ENCODE data around the gene STRA8. TPM values are rescaled to one million over a fixed set of nuclear protein-coding genes. Genes with fewer than 3 reads are reported as not detected.

The STRA8 gene
- total and polyA plus RNA-seq, 9 donors: not detected

DNA sequence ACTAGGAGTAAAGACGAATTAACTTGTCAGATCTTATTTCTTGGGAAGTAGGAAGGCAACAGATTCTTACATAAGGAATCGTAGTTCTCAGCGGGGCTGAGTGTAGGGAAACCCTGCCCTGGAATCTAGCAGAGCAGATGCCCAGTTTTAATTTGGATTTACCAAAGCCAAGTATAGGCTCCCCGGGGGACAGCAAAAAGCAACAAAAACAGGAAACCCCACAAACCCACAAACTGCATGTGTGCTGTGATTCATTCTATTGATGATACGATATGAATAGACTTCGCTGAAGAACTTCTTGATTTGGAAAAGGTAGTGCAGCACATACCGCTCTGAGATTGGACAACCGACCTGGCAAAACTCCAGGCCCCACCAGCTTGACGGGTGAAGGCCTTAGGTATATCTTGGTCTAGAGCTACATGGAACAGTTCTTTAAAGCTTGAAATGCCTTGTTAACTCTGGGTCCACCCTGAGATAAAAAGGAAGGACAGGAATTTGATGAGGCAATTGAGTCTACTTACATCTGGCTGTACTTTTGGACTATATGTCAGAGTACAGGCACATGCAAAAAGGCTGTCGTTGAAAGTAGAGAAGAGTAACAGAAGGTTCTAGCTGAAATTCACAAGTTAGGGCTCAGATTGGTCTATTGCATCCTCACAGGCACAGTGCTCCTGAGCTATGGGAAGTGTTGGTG lies 49.1 kb downstream of the STRA8 start:
- no peaks in the 10 kb centered on the region for H3K27me3 ChIP-seq
- no peaks in the 10 kb centered on the region for H3K4me1 ChIP-seq (ENCODE audit: insufficient read depth)
- no peaks in the 10 kb centered on the region for H3K9me3 ChIP-seq
- no peak overlapping the region for H3K27ac ChIP-seq
- DNase-seq: no peak
- intact Hi-C loops (cut with DNase I): loop anchor here (5.0 to 10.0 kb wide), 2 partner anchors 275 to 362 kb away; partner anchors contain the start of gene NUP205 (in 3 of the 4)
- H3K36me3 ChIP-seq: no peaks in the 10 kb centered on the region
- no peak overlapping the region for H3K4me3 ChIP-seq
- WGBS, 3 donors: 87 to 90% (median 87%) methylated on average over 10 of the region's 10 CpGs
- TF ChIP-seq POLR2A (IDR thresholded peaks at IDR 0.05): no peak
- no peak for TF ChIP-seq EP300 (IDR thresholded peaks at IDR 0.05)
- no peak for TF ChIP-seq CTCF (IDR thresholded peaks at IDR 0.05)

GRCh38 chr7:135283959-135284638 lies 50.5 kb downstream of the STRA8 start:
- H3K27me3 ChIP-seq: no peaks in the 10 kb centered on the region
- no peak for DNase-seq
- intact Hi-C loops (cut with DNase I): loop anchor here (5.0 to 10.0 kb wide), 2 partner anchors 273 to 361 kb away; partner anchors contain the start of gene NUP205 (in 3 of the 4)
- no peaks in the 10 kb centered on the region for H3K9me3 ChIP-seq
- no peaks in the 10 kb centered on the region for H3K36me3 ChIP-seq
- no peak overlapping the region for H3K4me3 ChIP-seq
- H3K27ac ChIP-seq: no peak overlapping the region
- 84 to 87% (median 86%) methylated on average over 4 of the region's 4 CpGs for WGBS, 3 donors
- TF ChIP-seq CTCF (IDR thresholded peaks at IDR 0.05) (no peak), POLR2A (IDR thresholded peaks at IDR 0.05) (no peak), EP300 (IDR thresholded peaks at IDR 0.05) (no peak)
- no peaks in the 10 kb centered on the region for H3K4me1 ChIP-seq (ENCODE audit: insufficient read depth)

DNA sequence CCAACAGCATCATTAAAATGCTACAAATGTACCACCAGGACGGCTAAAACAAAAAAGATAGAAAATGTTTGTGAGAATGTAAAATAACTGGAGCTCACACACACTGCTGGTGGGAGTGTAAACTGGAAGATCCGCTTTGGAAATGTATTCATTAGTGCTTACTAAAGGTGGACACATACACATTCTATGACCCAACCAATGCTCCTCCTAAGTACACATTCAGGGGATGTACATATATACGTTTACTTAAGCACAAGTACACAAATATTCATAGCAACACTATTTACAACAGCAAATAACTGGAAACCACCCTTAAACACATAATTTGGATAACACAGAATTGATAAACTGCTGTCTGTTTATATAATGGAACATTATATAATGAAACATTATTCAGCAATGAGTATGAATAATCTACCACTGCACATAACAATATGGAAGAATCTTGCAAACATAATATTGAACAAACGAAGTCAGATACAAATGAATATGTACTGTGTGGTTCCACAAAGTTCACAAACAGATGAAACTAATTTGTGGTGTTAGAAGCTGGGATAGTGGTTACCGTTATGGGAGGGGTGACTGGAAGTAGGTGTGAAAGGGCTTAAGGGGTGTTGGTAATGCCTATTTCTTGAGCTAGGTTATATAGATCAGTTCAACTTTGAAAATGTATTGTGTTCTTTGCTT lies 52.1 kb downstream of the STRA8 start:
- 68 to 72% (median 70%) methylated on average over 5 of the region's 5 CpGs for WGBS, 3 donors
- no peak overlapping the region for H3K4me3 ChIP-seq
- no peaks in the 10 kb centered on the region for H3K36me3 ChIP-seq
- TF ChIP-seq POLR2A (IDR thresholded peaks at IDR 0.05): no peak
- no peaks in the 10 kb centered on the region for H3K27me3 ChIP-seq
- intact Hi-C loops (cut with DNase I): loop anchor here in 3 of 4 donors (5.0 to 10.0 kb wide), 2 partner anchors 357 to 359 kb away; no protein-coding TSS in a partner anchor
- no peak overlapping the region for H3K27ac ChIP-seq
- no peaks in the 10 kb centered on the region for H3K9me3 ChIP-seq
- no peak for DNase-seq
- H3K4me1 ChIP-seq (ENCODE audit: insufficient read depth): no peaks in the 10 kb centered on the region

DNA sequence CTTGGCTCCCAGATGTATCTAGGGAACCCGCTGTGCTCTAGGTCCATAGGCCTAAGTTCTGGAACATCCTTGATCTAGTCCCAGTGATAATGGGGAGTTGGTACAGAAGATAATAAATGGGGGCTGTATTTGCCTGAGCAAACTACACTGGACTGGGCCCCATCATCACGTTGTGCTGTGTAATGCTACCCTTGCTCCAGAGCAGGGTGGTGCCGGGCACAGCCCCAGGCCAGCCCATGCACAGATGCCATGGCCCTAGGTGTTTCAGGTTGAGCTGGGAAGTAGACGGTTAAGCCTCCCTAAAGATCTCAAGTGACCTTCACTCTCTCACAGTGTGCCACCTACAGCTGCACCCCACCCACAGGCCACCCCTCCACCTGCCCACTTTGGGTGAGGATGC lies 53.2 kb downstream of the STRA8 start:
- DNase-seq: no peak
- Histone ChIP-seq H3K4me3 (no peak overlapping the region), H3K9me3 (no peaks in the 10 kb centered on the region), H3K27ac (no peak overlapping the region), H3K4me1 (ENCODE audit: insufficient read depth) (no peaks in the 10 kb centered on the region), H3K27me3 (no peaks in the 10 kb centered on the region), H3K36me3 (no peaks in the 10 kb centered on the region)
- WGBS, 3 donors: 87 to 97% (median 92%) methylated on average over 4 of the region's 4 CpGs
- intact Hi-C loops (cut with DNase I): loop anchor here in 3 of 4 donors (5.0 to 10.0 kb wide), 2 partner anchors 355 to 358 kb away; no protein-coding TSS in a partner anchor
- no peak for TF ChIP-seq POLR2A (IDR thresholded peaks at IDR 0.05)
- TF ChIP-seq CTCF (IDR thresholded peaks at IDR 0.05): no peak
- no peak for TF ChIP-seq EP300 (IDR thresholded peaks at IDR 0.05)
